Coronary artery (tissue), 2 donors: ENCODE data around the gene CPED1.

Experiments used
- DNase-seq: peaks from one replicate; pipeline ENCODE4 v3.0.0-alpha.2; 2017; ENCODE audit warnings: low spot score
- H3K27ac ChIP-seq, 2 donors: fragments of 200-600 bp; sonication (generic); one replicate each; pipeline ENCODE4 v1.5.1; 2016 to 2019
- H3K4me3 ChIP-seq: fragments of 200-600 bp; sonication (generic); 2 replicates; pipeline ENCODE4 v1.5.1; 2016; ENCODE audit warnings: mild to moderate bottlenecking, moderate library complexity
- CTCF ChIP-seq: fragments of 200-600 bp; sonication (generic); IDR thresholded peaks from one replicate; pipeline ENCODE4 v1.5.1; 2019; ENCODE audit warnings: antibody characterized with exemption

Gene CPED1

GRCh38 chr7:121302214-121302745, 313.8 kb downstream of the CPED1 start:
- no peak for TF ChIP-seq CTCF
- no peak for DNase-seq

GRCh38 chr7:121303422-121304101, 315.1 kb downstream of the CPED1 start:
- no peak for TF ChIP-seq CTCF
- H3K27ac ChIP-seq: no peak overlapping the region

More at GRCh38 chr7:121302214-121302745, 313.8 kb downstream of the CPED1 start:
- no peak overlapping the region for H3K4me3 ChIP-seq
- no peak overlapping the region for H3K27ac ChIP-seq

DNA sequence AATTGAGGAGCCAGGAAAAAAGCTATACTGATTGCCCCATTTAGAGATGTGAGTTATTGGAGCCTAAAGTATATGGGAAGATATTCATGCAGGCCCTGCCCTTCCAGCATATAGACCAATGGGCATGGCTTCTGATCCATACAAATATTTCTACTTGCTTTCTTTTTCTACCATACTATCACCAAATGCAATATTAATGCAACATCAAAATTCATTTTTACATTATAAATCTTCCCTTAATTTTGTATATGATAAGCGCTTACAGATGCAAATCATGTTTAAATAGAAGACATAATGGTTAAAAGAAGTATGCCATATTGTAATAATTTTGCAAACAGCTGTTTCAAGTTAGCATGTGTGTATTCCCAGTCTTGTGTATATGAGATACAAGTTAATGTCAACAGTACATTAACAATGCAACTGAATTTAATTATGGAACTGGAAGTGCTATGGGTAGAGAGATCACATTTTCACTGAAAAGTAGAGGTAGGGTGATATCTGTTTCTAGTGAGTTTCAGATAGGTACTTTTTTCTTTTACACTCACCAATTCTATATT, 315.7 kb downstream of the CPED1 start:
- no peak overlapping the region for H3K27ac ChIP-seq
- no peak for TF ChIP-seq CTCF
- no peak overlapping the region for H3K4me3 ChIP-seq
- no peak for DNase-seq

More at GRCh38 chr7:121303422-121304101, 315.1 kb downstream of the CPED1 start:
- DNase-seq: no peak
- no peak overlapping the region for H3K4me3 ChIP-seq

DNA sequence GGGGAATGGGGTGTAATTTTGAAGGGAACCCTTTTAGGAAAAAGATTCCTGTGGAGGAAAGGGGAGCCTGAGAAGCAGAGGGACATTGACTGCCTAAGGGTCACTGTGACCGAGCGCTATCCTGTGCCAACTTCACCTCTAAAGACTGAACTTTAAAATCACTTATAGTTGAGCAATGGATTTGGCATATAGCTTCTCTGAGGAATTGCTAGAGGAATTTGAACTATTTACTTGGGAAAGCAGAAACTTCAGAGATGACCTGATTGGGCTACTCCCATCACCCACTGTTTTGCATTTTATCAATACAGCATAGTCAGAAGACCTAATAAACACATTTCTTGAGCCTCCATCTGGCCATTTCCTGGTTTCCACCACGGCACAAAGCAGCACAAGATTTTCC, 316.6 kb downstream of the CPED1 start:
- H3K27ac ChIP-seq: no peak overlapping the region
- no peak for DNase-seq
- H3K4me3 ChIP-seq: no peak overlapping the region
- TF ChIP-seq CTCF: no peak

- Histone ChIP-seq H3K27ac (no peak overlapping the region), H3K4me3 (no peak overlapping the region)
- no peak for TF ChIP-seq CTCF
- DNase-seq: no peak
These were observed 318.1 kb downstream of the CPED1 start for GRCh38 chr7:121306565-121306964.

GRCh38 chr7:121307021-121307574, 318.6 kb downstream of the CPED1 start:
- no peak for DNase-seq
- H3K27ac ChIP-seq: no peak overlapping the region
- no peak for TF ChIP-seq CTCF

More at GRCh38 chr7:121307021-121307574, 318.6 kb downstream of the CPED1 start:
- no peak overlapping the region for H3K4me3 ChIP-seq
